ENCODE results near the gene ARHGEF17.

DNA sequence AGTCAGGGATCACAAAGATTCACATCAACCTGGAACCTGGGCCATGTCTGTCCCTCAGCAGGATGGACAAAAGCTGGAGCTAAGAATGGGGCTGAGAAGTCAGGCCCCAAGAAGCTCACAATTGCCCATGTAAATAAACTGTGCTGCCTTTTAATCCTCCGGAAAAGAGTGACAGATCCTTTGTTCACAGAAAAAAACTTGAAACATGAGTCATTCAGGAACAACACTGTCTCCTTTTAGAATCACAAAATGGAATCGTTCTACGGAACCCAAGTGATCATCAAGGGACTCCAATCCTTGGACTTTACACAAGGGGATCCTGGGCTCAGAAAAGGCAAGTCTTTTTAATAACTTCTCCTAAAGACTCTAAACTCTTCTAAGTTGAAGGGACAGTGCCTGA lies 104.2 kb downstream of the ARHGEF17 start:
- TF ChIP-seq, protein P1, sequence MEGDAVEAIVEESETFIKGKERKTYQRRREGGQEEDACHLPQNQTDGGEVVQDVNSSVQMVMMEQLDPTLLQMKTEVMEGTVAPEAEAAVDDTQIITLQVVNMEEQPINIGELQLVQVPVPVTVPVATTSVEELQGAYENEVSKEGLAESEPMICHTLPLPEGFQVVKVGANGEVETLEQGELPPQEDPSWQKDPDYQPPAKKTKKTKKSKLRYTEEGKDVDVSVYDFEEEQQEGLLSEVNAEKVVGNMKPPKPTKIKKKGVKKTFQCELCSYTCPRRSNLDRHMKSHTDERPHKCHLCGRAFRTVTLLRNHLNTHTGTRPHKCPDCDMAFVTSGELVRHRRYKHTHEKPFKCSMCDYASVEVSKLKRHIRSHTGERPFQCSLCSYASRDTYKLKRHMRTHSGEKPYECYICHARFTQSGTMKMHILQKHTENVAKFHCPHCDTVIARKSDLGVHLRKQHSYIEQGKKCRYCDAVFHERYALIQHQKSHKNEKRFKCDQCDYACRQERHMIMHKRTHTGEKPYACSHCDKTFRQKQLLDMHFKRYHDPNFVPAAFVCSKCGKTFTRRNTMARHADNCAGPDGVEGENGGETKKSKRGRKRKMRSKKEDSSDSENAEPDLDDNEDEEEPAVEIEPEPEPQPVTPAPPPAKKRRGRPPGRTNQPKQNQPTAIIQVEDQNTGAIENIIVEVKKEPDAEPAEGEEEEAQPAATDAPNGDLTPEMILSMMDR (IDR thresholded peaks at IDR 0.05; ENCODE audit: low read depth, low read length, missing input control) = no peak
- TF ChIP-seq, protein P2, sequence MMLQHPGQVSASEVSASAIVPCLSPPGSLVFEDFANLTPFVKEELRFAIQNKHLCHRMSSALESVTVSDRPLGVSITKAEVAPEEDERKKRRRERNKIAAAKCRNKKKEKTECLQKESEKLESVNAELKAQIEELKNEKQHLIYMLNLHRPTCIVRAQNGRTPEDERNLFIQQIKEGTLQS (IDR thresholded peaks at IDR 0.05) = no peak
- TF ChIP-seq GABPA (IDR thresholded peaks at IDR 0.05 in 1 of 2, conservative IDR thresholded peaks at IDR 0.05 in 1 of 2) (no peak), NR2F2 (IDR thresholded peaks at IDR 0.05) (no peak), TAF1 (conservative IDR thresholded peaks at IDR 0.05) (no peak), JUND (IDR thresholded peaks at IDR 0.05) (no peak), RAD21 (IDR thresholded peaks at IDR 0.05) (no peak), YY1 (IDR thresholded peaks at IDR 0.05) (no peak)
- TF ChIP-seq, protein P3, sequence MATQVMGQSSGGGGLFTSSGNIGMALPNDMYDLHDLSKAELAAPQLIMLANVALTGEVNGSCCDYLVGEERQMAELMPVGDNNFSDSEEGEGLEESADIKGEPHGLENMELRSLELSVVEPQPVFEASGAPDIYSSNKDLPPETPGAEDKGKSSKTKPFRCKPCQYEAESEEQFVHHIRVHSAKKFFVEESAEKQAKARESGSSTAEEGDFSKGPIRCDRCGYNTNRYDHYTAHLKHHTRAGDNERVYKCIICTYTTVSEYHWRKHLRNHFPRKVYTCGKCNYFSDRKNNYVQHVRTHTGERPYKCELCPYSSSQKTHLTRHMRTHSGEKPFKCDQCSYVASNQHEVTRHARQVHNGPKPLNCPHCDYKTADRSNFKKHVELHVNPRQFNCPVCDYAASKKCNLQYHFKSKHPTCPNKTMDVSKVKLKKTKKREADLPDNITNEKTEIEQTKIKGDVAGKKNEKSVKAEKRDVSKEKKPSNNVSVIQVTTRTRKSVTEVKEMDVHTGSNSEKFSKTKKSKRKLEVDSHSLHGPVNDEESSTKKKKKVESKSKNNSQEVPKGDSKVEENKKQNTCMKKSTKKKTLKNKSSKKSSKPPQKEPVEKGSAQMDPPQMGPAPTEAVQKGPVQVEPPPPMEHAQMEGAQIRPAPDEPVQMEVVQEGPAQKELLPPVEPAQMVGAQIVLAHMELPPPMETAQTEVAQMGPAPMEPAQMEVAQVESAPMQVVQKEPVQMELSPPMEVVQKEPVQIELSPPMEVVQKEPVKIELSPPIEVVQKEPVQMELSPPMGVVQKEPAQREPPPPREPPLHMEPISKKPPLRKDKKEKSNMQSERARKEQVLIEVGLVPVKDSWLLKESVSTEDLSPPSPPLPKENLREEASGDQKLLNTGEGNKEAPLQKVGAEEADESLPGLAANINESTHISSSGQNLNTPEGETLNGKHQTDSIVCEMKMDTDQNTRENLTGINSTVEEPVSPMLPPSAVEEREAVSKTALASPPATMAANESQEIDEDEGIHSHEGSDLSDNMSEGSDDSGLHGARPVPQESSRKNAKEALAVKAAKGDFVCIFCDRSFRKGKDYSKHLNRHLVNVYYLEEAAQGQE (IDR thresholded peaks at IDR 0.05) = no peak

All from liver (tissue), 3 donors.